ENCODE data around the gene CALM3.

CALM3 gene

GRCh38 chr19:46639358-46640182 lies 38.4 kb downstream of the CALM3 start:
- DNase-seq, result peak; percentile 91

DNA sequence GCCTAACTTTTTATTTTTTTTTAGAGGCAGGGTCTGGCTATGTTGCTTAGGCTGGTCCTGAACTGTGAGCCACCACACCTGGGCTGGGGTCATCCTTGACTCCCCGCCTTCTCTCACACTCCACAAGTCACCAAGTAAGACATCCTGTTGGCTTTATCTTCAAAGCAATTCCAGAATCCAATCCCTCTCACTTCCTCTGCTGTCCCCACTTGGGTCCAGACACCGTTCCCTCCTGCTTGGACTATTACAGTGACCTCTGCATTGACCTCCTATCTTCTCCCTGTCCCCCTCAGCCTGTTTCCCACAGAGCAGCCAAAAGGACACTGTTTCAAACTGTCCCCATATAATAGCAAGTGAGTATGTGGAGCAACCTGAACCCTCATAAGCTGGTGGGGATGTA lies 39.5 kb downstream of the CALM3 start:
- no peak for DNase-seq

DNA sequence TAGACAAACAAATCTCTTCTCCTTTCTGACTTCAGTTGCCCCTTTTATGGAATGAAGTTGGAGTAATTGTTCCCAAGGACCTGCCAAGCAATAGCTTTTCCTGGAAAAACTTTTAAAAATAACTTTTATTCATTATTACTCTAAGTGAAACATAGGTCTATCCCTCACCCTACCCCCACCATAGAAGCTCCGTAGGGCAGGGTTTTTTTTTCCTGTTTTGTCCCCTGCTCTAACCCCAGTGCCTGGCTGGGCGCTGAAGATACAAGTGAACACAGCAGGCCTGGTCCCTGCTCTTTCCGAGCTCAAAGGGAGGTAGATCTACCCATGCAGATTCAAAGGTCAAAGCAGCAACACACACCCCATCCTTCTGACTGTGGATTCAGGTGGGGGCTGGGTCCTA lies 43.6 kb downstream of the CALM3 start:
- DNase-seq, result no peak

GRCh38 chr19:46646402-46646801 lies 45.3 kb downstream of the CALM3 start:
- DNase-seq, result no peak

- no peak for DNase-seq
These were observed 47.2 kb downstream of the CALM3 start for GRCh38 chr19:46648060-46648960.

DNA sequence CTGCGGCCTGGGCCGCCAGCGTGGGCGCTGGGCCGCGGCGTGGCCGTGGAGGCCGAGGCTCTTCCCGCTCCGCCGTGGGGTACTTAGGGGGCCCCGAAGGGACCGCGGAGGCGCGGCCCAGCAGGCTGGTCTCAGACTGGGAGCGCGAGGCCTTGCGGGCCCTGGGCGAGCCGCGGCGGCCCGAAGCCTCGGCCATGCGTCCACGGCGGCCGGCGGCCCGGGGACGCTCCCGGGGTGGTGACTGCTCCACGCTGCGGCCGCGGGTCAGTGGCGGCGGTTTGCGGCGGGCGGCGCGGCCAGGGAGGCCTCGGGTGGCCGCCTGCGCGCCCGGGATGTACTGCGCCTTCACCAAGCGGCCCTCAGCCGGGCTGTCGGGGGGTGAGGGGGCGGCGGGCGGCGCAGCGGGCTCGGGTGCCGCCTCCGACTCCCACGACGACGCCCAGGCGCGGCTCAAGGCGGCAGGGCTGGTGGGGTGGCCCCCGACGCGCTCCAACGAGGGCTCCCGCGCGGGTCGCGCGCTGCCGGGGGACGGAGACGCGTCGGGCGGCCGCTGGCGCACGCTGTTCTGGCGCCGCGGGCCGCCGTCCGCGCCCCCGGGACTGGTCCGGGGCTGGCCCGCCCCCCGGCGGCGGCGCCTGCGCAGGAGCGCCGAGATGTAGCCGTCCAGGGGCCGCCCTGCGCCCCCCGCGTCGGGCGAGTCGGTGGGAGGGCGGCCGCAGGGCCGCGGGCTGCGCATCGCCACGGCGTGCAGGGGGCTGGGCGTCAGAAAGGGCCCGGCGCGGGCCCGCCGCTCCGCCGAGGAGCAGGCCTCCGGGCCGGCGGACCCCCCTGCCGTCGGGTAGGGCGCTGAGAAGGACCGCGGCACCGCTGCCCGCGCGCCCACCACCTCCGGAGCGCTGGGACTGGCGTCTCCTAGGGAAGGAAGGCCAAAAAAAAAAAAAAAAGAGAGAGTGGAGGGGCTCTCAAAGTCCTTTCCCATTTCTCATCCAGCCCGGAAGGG lies 48.1 kb downstream of the CALM3 start:
- no peak for DNase-seq

- no peak for DNase-seq
These were observed 49.3 kb downstream of the CALM3 start for GRCh38 chr19:46650445-46650844.

- no peak for DNase-seq
These were observed 53.6 kb downstream of the CALM3 start for GRCh38 chr19:46654621-46655152.

GRCh38 chr19:46656541-46656940 lies 55.4 kb downstream of the CALM3 start:
- no peak for DNase-seq

- DNase-seq, result peak; percentile 70
These were observed 58.2 kb downstream of the CALM3 start for GRCh38 chr19:46659151-46660007.

- peak; percentile 61 for DNase-seq
These were observed 58.9 kb downstream of the CALM3 start for GRCh38 chr19:46660008-46660517.

Data from fibroblast of skin of right biceps (primary cell).